GM15510 (cell line): Measurements from ENCODE around the gene PLPPR1.

Source experiments
- POLR2A ChIP-seq: IDR thresholded peaks from 3 replicates; pipeline ENCODE4 v1.6.1; 2011; ENCODE audit warnings: borderline replicate concordance; ENCODE audit not compliant: insufficient read length; ENCODE audit errors: extremely low read depth

The PLPPR1 gene

DNA sequence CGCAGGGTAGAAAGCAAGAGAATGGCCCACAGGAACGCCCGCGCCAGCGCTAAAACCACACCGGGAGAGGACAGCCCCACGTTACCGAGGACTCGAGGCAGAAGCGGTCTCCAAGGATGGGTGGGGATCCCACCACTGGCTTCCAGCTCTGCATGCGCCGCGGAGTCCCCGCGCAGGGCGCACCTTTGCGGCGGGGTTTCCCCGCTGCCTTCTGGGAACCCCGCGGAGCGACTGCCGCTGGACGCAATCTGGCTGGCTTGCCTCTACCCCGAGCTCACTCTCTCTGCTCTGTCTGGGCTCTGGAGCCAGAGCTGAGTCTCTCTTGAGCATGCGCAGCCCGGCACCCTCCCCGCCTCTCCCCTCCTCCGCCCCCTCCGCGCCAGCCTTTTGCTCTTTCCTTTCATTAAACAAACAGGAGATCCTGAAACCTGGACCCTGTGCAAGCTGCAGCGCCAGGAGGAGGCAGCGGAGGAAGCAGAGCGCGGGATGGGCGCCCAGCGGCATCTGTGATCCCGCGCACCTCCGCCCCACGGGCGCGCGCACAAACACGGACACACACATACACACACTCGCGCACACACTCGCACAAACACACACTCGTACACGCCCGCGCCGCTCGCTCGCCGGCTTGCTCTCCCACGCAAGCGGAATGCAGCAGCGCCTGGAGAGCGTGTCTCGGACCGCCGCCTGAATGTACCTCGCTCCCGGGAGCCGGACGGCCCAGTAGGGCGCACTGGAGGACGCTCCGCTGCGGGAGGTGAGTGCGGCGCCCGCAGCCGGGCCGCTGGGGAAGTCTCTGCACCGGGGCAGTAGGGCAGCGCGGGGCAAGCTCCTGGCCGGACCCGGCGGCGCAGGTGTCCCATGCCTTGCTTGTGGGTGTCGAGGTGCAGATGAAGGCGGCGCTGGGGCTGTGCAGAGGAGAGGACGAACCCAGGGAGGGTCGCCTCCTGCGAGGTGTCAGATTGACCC is at the start of gene PLPPR1:
Gene PLPPR1 (plus strand): TSS at position 382 of the 969 bp plus-strand sequence.
- TF ChIP-seq POLR2A = no peak

GRCh38 chr9:100989731-100990130 is 38.8 kb upstream of the PLPPR1 start:
- TF ChIP-seq POLR2A = no peak

DNA sequence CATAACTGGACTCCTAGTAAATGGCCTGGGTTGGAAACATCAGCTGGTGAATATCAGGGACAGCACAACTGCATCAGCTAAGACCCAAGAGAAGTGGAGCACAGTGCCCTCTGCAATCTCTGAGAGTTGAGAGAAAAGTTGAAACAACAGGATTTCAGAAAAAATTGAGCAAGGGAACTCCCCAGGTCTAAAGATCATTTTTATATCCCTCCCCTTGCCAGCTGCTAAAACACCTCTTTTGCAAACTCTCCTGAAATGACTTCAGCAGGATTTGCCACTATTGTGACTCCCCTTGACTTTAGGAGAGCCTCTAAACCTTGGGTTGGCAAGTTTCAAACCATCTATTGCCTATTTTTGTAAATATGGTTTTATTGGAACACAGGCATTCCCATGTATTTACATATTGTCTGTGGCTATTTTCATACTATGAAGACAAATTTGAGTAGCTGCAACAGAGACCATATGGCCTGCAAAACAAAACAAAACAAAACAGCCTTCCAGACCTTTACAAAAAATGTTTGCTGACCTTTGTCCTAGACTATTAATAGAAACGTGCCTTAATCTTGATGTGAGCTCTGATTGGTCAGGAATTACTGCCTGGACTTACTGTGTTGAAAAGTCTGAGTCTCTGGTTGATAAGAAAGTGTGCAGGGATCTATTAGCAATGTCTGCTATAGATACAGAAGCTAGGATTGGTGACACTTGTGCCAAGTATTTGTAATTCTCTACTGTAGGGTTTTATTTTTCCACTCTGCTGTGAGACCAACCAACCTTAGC is 37.7 kb upstream of the PLPPR1 start:
- no peak for TF ChIP-seq POLR2A

GRCh38 chr9:100992632-100993031 is 35.9 kb upstream of the PLPPR1 start:
- TF ChIP-seq POLR2A = no peak

DNA sequence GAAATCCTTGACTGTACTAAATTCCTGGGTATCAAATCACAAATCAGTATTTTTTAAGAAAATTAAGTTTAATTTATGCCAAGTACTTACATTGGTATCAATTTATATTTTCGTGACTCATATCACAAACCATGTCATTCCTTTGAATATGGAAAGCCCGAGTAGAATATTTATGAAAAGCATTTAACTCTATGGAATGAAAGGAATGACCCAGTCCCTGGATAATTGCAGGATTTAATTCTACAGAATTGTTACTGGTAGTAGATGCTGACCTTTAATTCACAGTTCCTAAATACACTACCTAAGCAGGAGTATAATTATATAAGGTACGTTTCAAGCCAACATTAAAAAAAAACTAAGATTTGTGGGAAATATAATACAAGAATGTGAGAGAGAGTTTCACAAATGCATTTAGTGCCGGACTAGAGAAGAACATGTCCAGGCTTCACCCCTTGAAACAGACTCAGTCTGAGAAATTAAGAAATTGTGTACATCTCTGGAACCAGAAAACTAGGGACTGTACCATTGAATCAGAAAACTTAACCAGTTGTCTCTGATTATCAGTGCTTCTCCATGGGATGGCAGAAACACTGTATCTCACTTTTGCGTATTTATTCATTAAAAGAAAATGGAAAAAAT is 28.5 kb upstream of the PLPPR1 start:
- no peak for TF ChIP-seq POLR2A

- TF ChIP-seq POLR2A = no peak
Observed at GRCh38 chr9:101005246-101005645, 23.3 kb upstream of the PLPPR1 start.

DNA sequence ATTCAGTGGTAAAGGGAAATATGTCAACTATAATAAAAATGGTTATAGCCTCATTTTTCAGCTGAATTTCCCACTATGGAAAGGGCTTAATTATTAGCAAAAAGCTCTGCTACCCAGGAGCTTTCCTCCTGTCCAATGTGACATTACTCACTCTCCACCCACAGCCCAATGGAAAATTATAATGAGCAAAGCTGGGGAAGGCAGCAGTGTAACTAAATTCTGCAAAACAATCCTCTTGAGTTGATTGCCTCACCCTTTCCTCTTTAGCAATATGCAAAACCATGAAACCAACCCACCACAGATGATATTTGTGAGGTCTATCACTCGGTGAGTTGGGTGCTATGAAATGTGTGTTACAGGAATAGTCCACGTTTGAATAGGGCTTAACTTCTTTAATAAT is 14.0 kb upstream of the PLPPR1 start:
- no peak for TF ChIP-seq POLR2A

GRCh38 chr9:101018467-101018866 is 10.1 kb upstream of the PLPPR1 start:
- no peak for TF ChIP-seq POLR2A

DNA sequence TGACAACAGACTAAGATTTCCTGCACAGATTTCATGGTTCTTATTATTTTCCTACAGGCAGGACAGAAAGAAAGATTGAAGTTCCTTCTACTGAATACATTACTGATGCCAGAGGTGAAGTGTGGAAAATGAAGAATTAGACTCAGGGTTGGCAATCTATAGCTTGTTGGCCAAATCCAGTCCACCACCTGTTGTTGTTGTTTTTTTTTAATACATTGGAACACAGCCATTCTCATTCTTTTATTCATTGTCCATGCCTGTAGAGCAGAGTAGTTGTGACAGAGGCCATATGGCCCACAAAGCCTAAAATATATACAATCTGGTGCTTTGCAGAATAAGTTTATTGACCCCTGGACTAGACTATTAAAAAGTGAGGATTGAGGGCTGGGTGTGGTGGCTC is 5.8 kb upstream of the PLPPR1 start:
- TF ChIP-seq POLR2A = no peak

- no peak for TF ChIP-seq POLR2A
Observed at GRCh38 chr9:101025940-101026339, 2.6 kb upstream of the PLPPR1 start.

DNA sequence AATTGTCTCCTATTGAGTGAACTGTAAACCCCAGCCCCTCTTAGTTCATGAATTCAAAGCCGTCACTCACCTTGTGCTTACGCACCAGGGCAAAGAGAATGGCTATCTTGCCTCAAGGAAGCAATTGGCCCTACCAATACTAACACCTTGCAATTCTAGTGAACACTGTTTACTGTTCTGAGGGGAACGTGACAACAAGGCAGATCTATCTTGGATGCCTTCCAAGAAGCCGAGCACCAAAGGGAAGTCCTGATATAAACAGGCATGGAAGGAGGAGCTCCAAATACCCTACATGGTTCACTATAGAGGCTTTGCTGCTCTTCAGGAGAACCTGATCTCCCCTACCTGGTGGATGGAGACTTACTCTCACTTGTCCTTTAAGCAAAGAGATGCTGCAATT is 1.7 kb upstream of the PLPPR1 start:
- TF ChIP-seq POLR2A = no peak

DNA sequence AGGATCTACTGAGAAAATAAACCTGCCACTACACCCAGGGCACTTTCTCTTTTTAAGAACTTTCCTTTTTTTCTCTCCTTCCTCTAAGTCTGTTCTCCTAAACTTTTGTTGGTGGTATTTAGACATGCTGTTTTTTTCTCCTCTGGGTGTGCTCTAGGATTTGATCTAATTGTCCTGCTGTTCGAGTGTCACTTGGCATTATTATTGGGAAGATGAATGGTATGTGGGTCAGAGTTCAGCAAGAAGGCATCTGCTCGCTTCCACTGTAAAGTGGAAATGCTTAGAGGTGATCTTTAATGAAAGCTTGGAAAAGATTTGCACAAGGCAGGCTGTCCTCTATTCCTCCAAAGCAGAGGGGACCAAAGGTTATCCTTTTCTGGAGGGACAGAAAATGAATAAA is 1.3 kb upstream of the PLPPR1 start:
- no peak for TF ChIP-seq POLR2A

- TF ChIP-seq POLR2A = no peak
Observed at GRCh38 chr9:101027733-101028345, 688 bp upstream of the PLPPR1 start.

DNA sequence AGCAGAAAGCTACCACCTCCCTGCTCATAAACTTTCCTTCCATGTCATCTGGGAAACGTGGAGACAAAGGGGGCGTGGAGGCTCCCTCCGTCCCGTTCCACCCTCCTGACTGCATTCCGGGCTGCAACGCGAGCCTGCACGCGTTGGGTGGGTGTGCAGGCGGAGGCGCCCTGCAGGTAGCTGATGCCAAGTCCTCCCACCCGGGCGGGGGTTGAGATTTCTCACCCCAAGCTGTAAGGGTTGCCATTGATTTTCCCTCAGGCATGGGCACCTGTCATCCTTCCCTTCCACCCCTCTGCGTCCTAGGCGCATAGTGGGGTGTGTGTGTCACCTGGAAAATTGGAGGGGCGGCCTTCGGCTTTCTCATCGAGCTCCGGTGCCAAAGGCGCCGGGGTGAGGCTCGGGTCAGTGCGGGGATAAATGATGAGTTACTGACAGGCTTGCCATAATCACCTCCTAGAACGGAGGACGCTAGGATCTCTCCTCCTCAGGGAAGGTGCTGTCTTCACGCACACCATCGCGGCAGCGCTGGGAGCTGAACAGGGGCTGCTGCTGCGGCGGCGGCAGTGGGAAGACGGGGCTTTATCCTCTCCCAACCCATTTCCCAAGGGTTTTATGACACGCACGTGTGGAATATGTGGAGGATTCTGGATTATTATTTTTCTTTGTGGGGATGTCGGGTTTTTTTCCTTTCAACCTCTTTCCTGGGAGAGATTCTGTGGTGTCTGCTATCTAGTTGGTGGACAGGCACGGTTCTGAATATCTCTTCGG is 973 bp downstream of the PLPPR1 start:
- TF ChIP-seq POLR2A = no peak
